Rectal smooth muscle tissue (tissue), 1 donor: ENCODE measurements around the gene OPA3.
"Not testable (repeated sequence)": the region's sequence is repeated elsewhere in the genome, so short reads cannot be mapped to it uniquely, and the experiment has no call there.

ENCODE experiments used
- H3K27ac ChIP-seq: one replicate; pipeline ENCODE4 v1.7.0; 2013; ENCODE audit warnings: low read depth, low read length, inconsistent platforms
- H3K27me3 ChIP-seq: one replicate; pipeline ENCODE4 v1.7.0; 2013; ENCODE audit warnings: low read length; ENCODE audit not compliant: control insufficient read depth, insufficient read depth
- H3K36me3 ChIP-seq: one replicate; pipeline ENCODE4 v1.7.0; 2013; ENCODE audit warnings: low read length; ENCODE audit not compliant: control insufficient read depth, insufficient read depth
- H3K4me1 ChIP-seq: one replicate; pipeline ENCODE4 v1.7.0; 2013; ENCODE audit warnings: low read length; ENCODE audit not compliant: control insufficient read depth, insufficient read depth
- H3K4me3 ChIP-seq: one replicate; pipeline ENCODE4 v1.7.0; 2013; ENCODE audit warnings: low read length
- H3K9ac ChIP-seq: one replicate; pipeline ENCODE4 v1.7.0; 2013; ENCODE audit warnings: low read length

OPA3 gene

GRCh38 chr19:45584332-45585157 is at the start of gene OPA3:
OPA3 (minus strand) TSS chr19:45584802; CDS start chr19:45584764, 38 bp downstream.
- peak within 1 kb of the TSS; percentile 90 for H3K4me3 ChIP-seq
- no peaks in the 10 kb centered on the region for H3K27me3 ChIP-seq
- H3K27ac ChIP-seq = peak within 1 kb of the TSS; percentile 100
- peak within 1 kb of the TSS; percentile 83 for H3K9ac ChIP-seq
- H3K4me1 ChIP-seq = no peaks in the 10 kb centered on the region
- peaks cover 6% of the 10 kb centered on the region for H3K36me3 ChIP-seq

GRCh38 chr19:45632468-45633196 is 48.0 kb upstream of the OPA3 start:
- Histone ChIP-seq H3K9ac (no peak overlapping the region), H3K27ac (no peak overlapping the region), H3K27me3 (no peaks in the 10 kb centered on the region), H3K4me1 (no peaks in the 10 kb centered on the region), H3K36me3 (peaks cover 2% of the 10 kb centered on the region), H3K4me3 (no peak overlapping the region)

- Histone ChIP-seq H3K27me3 (no peaks in the 10 kb centered on the region), H3K27ac (no peak overlapping the region), H3K4me1 (no peaks in the 10 kb centered on the region), H3K4me3 (no peak overlapping the region), H3K9ac (no peak overlapping the region), H3K36me3 (peaks cover 6% of the 10 kb centered on the region)
These were observed 45.9 kb upstream of the OPA3 start for GRCh38 chr19:45630463-45630862.

GRCh38 chr19:45629704-45630103 is 45.1 kb upstream of the OPA3 start:
- Histone ChIP-seq H3K36me3 (peaks cover 6% of the 10 kb centered on the region), H3K27ac (no peak overlapping the region), H3K4me3 (no peak overlapping the region), H3K27me3 (no peaks in the 10 kb centered on the region), H3K9ac (no peak overlapping the region), H3K4me1 (no peaks in the 10 kb centered on the region)

- not testable (repeated sequence) for H3K27me3 ChIP-seq, H3K4me1 ChIP-seq, H3K36me3 ChIP-seq, H3K9ac ChIP-seq, H3K4me3 ChIP-seq, H3K27ac ChIP-seq
These were observed 43.6 kb upstream of the OPA3 start for GRCh38 chr19:45628219-45628618.

GRCh38 chr19:45623984-45624383 is 39.4 kb upstream of the OPA3 start:
- no peaks in the 10 kb centered on the region for H3K27me3 ChIP-seq
- H3K9ac ChIP-seq = no peak overlapping the region
- peaks cover 17% of the 10 kb centered on the region for H3K36me3 ChIP-seq
- H3K4me1 ChIP-seq = no peaks in the 10 kb centered on the region
- no peak overlapping the region for H3K27ac ChIP-seq
- H3K4me3 ChIP-seq = no peak overlapping the region

GRCh38 chr19:45621976-45622503 is 37.4 kb upstream of the OPA3 start:
- H3K4me1 ChIP-seq = no peaks in the 10 kb centered on the region
- H3K36me3 ChIP-seq = peaks cover 19% of the 10 kb centered on the region

GRCh38 chr19:45621389-45621788 is 36.8 kb upstream of the OPA3 start:
- Histone ChIP-seq H3K4me3 (no peak overlapping the region), H3K36me3 (peaks cover 20% of the 10 kb centered on the region), H3K27ac (no peak overlapping the region), H3K27me3 (no peaks in the 10 kb centered on the region), H3K9ac (no peak overlapping the region), H3K4me1 (no peaks in the 10 kb centered on the region)

More at GRCh38 chr19:45621976-45622503, 37.4 kb upstream of the OPA3 start:
- H3K27me3 ChIP-seq = no peaks in the 10 kb centered on the region
- no peak overlapping the region for H3K4me3 ChIP-seq
- no peak overlapping the region for H3K9ac ChIP-seq
- no peak overlapping the region for H3K27ac ChIP-seq

GRCh38 chr19:45616704-45617017 is 32.1 kb upstream of the OPA3 start:
- no peak overlapping the region for H3K27ac ChIP-seq
- peaks cover 25% of the 10 kb centered on the region for H3K36me3 ChIP-seq
- no peaks in the 10 kb centered on the region for H3K27me3 ChIP-seq
- no peak overlapping the region for H3K4me3 ChIP-seq
- H3K9ac ChIP-seq = no peak overlapping the region
- H3K4me1 ChIP-seq = no peaks in the 10 kb centered on the region

- Histone ChIP-seq H3K4me1 (no peaks in the 10 kb centered on the region), H3K36me3 (peaks cover 24% of the 10 kb centered on the region), H3K27ac (no peak overlapping the region), H3K4me3 (no peak overlapping the region), H3K9ac (no peak overlapping the region), H3K27me3 (no peaks in the 10 kb centered on the region)
These were observed 31.4 kb upstream of the OPA3 start for GRCh38 chr19:45615795-45616703.

- H3K27ac ChIP-seq = not testable (repeated sequence)
These were observed 30.5 kb upstream of the OPA3 start for GRCh38 chr19:45615056-45615455.

More at GRCh38 chr19:45615056-45615455, 30.5 kb upstream of the OPA3 start:
- H3K9ac ChIP-seq, H3K4me1 ChIP-seq, H3K27me3 ChIP-seq, H3K4me3 ChIP-seq: not testable (repeated sequence)
- peaks cover 19% of the 10 kb centered on the region for H3K36me3 ChIP-seq
